Measurements from ENCODE around the gene MRPL34. TPM values are rescaled to one million over a fixed set of nuclear protein-coding genes. Genes with fewer than 3 reads are reported as not detected.
A peak's percentile ranks its signal among the peaks of the same experiment; 100 is the strongest.

MRPL34 gene
- total and polyA plus RNA-seq, 9 of the 15 experiments (the other 6 are each of a cell fraction or from before 2014, with no cell fraction given) = 11.5 to 256 (median 72.5) TPM

DNA sequence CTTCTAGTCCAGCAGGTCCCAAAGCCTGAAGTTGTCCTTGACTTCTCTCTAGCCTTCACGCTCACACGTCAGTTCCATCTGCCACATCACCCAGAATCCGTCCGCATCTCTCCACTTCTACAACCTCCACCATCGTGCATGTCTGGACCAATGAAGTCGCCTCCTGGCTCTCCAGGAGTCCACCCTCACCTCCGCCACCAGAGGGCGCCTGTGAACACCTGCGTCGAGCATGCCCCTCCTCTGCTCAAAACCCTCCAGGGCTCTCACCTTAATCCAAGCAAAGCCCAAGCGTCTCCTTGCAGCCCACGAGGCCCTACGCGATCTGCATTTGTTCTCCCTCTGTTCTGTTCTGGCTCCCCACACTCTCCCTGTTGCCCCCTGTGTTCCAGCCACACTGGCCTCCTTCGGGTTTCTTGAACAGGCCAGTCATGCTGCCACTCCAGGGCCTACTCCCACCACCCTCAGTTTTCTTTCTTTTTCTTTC is 44.8 kb upstream of the MRPL34 start (continued):
- TF ChIP-seq MEIS2 (IDR thresholded peaks at IDR 0.05; ENCODE audit: partially characterized antibody) (no peak), ZBTB8A (IDR thresholded peaks at IDR 0.05; ENCODE audit: partially characterized antibody) (no peak), ZNF407 (IDR thresholded peaks at IDR 0.05; ENCODE audit: low read depth) (no peak; the same call in 1 of the 2 replicates), PATZ1 (CRISPR knock-in tag; IDR thresholded peaks at IDR 0.05; ENCODE audit: borderline replicate concordance) (no peak), MYC (IDR thresholded peaks at IDR 0.05; ENCODE audit: low read depth, low read length) (peak; percentile 80), MYC (CRISPR knock-in tag; IDR thresholded peaks at IDR 0.05; ENCODE audit: borderline replicate concordance, low read depth) (no peak), ID3 (CRISPR knock-in tag; IDR thresholded peaks at IDR 0.05) (no peak), ID3 (tag; IDR thresholded peaks at IDR 0.05) (no peak), ZNF175 (CRISPR knock-in tag; IDR thresholded peaks at IDR 0.05; ENCODE audit: low read depth) (no peak), ZNF408 (CRISPR knock-in tag; IDR thresholded peaks at IDR 0.05; ENCODE audit: low read depth) (no peak), DPF2 (IDR thresholded peaks at IDR 0.05) (0 out of 2 replicates have a peak, but pooled peaks have one; percentile 22), TOE1 (IDR thresholded peaks at IDR 0.05; ENCODE audit: borderline replicate concordance) (peak; percentile 45; the same call in 1 of the 2 replicates), TOE1 (CRISPR knock-in tag; IDR thresholded peaks at IDR 0.05; ENCODE audit: borderline replicate concordance, low read depth) (no peak), KDM5B (IDR thresholded peaks at IDR 0.05; ENCODE audit: insufficient replicate concordance, low read depth, low read length) (peak; percentile 55), HLTF (IDR thresholded peaks at IDR 0.05) (0 out of 2 replicates have a peak, but pooled peaks have one; percentile 33), ZNF212 (CRISPR knock-in tag; IDR thresholded peaks at IDR 0.05) (no peak), BMI1 (IDR thresholded peaks at IDR 0.05; ENCODE audit: low read length) (no peak)

All from K562 (cell line).